HL-60 (cell line): ENCODE results near the gene SPART.

Experiments used
- DNase-seq, 2 experiments: peaks; one replicate each; pipeline ENCODE4 v3.0.0-alpha.2; 2010 to 2020; ENCODE audit warnings: low read depth in 1 of 2, low spot score in 1 of 2
- H3K27ac ChIP-seq: fragments of 250-450 bp; sonication (Bioruptor Pico); replicated peaks from 2 replicates; pipeline ENCODE4 v1.5.1; 2020; ENCODE audit warnings: mild to moderate bottlenecking, moderate library complexity
- H3K27me3 ChIP-seq: fragments of 250-450 bp; sonication (Bioruptor Pico); 2 replicates; pipeline ENCODE4 v1.5.1; 2021; ENCODE audit warnings: mild to moderate bottlenecking, moderate library complexity; ENCODE audit not compliant: insufficient read depth, poor library complexity, severe bottlenecking
- H3K4me3 ChIP-seq: replicated peaks from 2 replicates; pipeline ENCODE4 v1.5.1; 2011; ENCODE audit warnings: mild to moderate bottlenecking, control low read depth, low read length; ENCODE audit not compliant: insufficient read depth
- GABPA ChIP-seq: IDR thresholded peaks from 2 replicates; pipeline ENCODE4 v1.6.1; 2012; ENCODE audit warnings: low read depth
- POLR2AphosphoS5 ChIP-seq: IDR thresholded peaks from 2 replicates; pipeline ENCODE4 v1.6.1; 2012; ENCODE audit warnings: low read depth
- SPI1 ChIP-seq: IDR thresholded peaks from 2 replicates; pipeline ENCODE4 v1.6.1; 2012; ENCODE audit warnings: low read depth, mild to moderate bottlenecking, borderline replicate concordance
- TF ChIP-seq, protein P1 (sequence below): IDR thresholded peaks from 2 replicates; pipeline ENCODE4 v1.6.1; 2012; ENCODE audit warnings: low read depth; ENCODE audit not compliant: insufficient replicate concordance
- TF ChIP-seq, protein P2 (sequence below): IDR thresholded peaks from one replicate; pipeline ENCODE4 v1.5.1; 2011; ENCODE audit warnings: low read length, control low read depth, inconsistent platforms; ENCODE audit not compliant: insufficient read depth

Gene SPART

DNA sequence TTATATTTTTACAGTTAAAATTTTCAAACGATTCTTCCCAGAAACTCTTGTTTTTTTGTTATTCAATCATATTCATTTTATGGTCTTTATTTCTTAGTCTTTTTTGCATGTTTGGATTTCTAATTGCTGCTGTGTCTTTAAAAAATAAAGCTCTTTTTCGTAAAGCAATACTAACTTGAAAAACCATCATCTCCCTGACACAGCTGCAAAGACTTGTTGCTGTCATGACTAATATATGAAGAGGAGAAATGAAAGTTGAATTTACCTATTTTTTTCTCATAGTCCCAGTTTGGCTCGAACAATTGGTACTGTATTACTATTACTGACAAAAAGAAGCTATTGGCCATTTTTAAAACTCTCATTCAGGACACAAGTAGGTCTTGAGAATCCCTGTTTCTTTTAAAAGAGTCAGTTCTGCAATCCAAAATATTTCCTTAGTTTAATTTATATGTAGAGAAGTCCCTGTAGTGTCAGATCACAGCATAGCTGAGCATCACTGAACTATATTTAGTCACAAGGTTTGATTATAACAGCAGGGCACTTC lies 12.1 kb upstream of the SPART start:
- H3K4me3 ChIP-seq, result no peak overlapping the region
- no peaks in the 10 kb centered on the region for H3K27me3 ChIP-seq
- H3K27ac ChIP-seq, result no peak overlapping the region
- TF ChIP-seq GABPA (no peak), POLR2AphosphoS5 (no peak), SPI1 (no peak)
- TF ChIP-seq, protein P1, sequence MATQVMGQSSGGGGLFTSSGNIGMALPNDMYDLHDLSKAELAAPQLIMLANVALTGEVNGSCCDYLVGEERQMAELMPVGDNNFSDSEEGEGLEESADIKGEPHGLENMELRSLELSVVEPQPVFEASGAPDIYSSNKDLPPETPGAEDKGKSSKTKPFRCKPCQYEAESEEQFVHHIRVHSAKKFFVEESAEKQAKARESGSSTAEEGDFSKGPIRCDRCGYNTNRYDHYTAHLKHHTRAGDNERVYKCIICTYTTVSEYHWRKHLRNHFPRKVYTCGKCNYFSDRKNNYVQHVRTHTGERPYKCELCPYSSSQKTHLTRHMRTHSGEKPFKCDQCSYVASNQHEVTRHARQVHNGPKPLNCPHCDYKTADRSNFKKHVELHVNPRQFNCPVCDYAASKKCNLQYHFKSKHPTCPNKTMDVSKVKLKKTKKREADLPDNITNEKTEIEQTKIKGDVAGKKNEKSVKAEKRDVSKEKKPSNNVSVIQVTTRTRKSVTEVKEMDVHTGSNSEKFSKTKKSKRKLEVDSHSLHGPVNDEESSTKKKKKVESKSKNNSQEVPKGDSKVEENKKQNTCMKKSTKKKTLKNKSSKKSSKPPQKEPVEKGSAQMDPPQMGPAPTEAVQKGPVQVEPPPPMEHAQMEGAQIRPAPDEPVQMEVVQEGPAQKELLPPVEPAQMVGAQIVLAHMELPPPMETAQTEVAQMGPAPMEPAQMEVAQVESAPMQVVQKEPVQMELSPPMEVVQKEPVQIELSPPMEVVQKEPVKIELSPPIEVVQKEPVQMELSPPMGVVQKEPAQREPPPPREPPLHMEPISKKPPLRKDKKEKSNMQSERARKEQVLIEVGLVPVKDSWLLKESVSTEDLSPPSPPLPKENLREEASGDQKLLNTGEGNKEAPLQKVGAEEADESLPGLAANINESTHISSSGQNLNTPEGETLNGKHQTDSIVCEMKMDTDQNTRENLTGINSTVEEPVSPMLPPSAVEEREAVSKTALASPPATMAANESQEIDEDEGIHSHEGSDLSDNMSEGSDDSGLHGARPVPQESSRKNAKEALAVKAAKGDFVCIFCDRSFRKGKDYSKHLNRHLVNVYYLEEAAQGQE, result no peak
- TF ChIP-seq, protein P2, sequence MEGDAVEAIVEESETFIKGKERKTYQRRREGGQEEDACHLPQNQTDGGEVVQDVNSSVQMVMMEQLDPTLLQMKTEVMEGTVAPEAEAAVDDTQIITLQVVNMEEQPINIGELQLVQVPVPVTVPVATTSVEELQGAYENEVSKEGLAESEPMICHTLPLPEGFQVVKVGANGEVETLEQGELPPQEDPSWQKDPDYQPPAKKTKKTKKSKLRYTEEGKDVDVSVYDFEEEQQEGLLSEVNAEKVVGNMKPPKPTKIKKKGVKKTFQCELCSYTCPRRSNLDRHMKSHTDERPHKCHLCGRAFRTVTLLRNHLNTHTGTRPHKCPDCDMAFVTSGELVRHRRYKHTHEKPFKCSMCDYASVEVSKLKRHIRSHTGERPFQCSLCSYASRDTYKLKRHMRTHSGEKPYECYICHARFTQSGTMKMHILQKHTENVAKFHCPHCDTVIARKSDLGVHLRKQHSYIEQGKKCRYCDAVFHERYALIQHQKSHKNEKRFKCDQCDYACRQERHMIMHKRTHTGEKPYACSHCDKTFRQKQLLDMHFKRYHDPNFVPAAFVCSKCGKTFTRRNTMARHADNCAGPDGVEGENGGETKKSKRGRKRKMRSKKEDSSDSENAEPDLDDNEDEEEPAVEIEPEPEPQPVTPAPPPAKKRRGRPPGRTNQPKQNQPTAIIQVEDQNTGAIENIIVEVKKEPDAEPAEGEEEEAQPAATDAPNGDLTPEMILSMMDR, result no peak
- no peak for DNase-seq

DNA sequence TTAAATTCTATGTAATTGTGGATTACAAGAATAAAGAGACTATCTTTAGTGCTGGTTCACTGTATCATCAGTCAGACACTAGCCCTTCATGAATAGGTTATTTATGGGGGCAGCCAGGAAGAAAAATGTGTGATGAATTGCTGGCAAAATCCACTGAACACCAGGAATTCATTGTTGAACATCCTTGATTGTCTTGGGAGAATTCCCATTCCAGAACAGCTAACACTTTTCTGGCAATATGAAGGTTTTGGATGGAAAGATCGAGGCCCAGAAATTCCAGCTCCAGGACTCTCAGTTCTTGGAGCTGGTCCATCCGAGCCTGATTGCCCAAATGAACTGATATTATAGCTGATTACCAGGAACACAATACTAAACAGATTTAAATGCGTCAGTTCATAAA lies 11.5 kb upstream of the SPART start:
- Histone ChIP-seq H3K4me3 (no peak overlapping the region), H3K27me3 (no peaks in the 10 kb centered on the region), H3K27ac (no peak overlapping the region)
- TF ChIP-seq POLR2AphosphoS5 (no peak), SPI1 (no peak)
- TF ChIP-seq, protein P2, result no peak
- TF ChIP-seq, protein P1, result no peak
- DNase-seq, result no peak

DNA sequence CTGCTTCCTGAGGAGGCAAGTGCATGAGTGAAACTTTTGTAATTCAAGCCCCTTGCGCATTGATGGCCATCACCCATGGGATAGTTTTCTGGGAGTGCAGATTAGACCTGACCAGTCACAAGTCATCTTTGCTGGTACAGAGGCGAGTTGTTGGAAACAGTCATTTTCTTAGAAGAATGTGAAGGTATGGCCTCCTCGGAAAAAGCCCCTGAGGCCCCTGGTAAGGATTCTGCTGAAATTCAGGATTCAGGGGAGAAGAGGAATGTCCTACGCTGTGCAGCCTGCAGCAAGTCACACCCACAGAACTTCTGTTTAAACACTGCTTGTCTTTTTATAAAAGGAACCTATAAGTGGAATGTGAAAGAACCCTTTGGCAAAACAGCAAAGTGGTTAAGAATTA lies 11.0 kb upstream of the SPART start:
- H3K4me3 ChIP-seq, result no peak overlapping the region
- no peaks in the 10 kb centered on the region for H3K27me3 ChIP-seq
- H3K27ac ChIP-seq, result no peak overlapping the region
- TF ChIP-seq GABPA, result no peak
- TF ChIP-seq, protein P1, result no peak
- DNase-seq, result no peak
